ENCODE data around the gene ZNF541. TPM values are rescaled to one million over a fixed set of nuclear protein-coding genes. Genes with fewer than 3 reads are reported as not detected.

Gene ZNF541
- total RNA-seq, 1 experiment from 2014 or later, result 0.15 TPM

DNA sequence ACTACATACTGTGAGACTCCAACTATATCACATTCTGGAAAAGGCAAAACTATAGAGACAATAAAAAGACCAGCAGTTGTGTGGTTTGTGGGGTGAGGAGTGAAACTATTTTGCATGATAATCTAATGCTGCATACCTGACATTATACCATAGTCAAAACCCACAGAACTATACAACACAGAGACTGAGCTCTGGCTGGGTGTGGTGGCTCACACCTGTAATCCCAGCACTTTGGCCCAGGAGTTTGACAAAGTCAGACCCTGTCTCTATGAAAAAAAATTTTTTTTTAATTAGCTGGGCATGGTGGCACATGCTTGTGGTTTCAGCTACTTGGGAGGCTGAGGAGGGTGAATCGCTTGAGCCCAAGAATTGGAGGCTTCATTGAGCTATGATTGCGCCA is 11.9 kb downstream of the ZNF541 start:
- BruUV-seq (replicated peaks), result no TSS peak
- H3K27me3 ChIP-seq (ENCODE audit: control insufficient read depth, insufficient read depth, low read length), result no peaks in the 10 kb centered on the region
- no peak for DNase-seq (ENCODE audit: low read depth, low spot score)
- H3K9me3 ChIP-seq (ENCODE audit: control insufficient read depth, insufficient read depth, low read depth, low read length), result no peaks in the 10 kb centered on the region
- ChIA-PET POLR2A (interaction anchor here (0.7 kb wide), 1 partner anchor 10 kb away, joined by 3 read pairs; no protein-coding TSS in a partner anchor), CTCF (no interaction called here)
- TF ChIP-seq SIN3A (IDR thresholded peaks at IDR 0.05; ENCODE audit: borderline replicate concordance, insufficient read depth, low read depth, low read length), result no peak
- in situ Hi-C loops (cut with HindIII; ENCODE audit: low pct_unique_long_range_greater_than_20kb, low sequenced_read_pairs), result no loop called here
- H3K4me1 ChIP-seq (ENCODE audit: control insufficient read depth, insufficient read depth, low read length), result no peaks in the 10 kb centered on the region
- no peak for ATAC-seq
- H3K4me3 ChIP-seq (ENCODE audit: low read depth in 2 of 2, low read length in 2 of 2), result no peak overlapping the region
- intact Hi-C loops (cut with micrococcal nuclease; ENCODE audit: unreplicated experiment), result no loop called here
- no peaks in the 10 kb centered on the region for H3K36me3 ChIP-seq (ENCODE audit: control insufficient read depth, insufficient read depth, low read length)
- no peak overlapping the region for H3K27ac ChIP-seq (ENCODE audit: low read length)

DNA sequence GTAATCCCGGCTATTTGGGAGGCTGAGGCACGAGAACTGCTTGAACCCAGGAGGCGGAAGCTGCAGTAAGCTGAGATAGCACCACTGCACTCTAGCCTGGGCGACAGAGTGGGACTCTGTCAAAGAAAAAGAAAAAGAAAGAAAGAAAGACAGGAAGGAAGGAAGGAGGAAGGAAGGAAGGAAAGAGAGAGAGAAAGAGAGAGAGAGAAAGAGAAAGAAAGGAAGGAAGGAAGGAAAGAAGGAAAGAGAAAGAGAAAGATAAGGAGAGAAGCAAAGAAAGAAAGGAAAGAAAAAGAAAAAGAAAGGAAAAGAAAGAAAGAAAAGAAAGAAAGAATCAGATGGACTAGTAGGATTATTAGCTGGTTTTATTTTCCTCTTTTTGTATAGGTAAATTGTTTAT is 22.8 kb downstream of the ZNF541 start:
- POLR2A ChIA-PET, result no interaction called here
- no peaks in the 10 kb centered on the region for H3K27me3 ChIP-seq (ENCODE audit: control insufficient read depth, insufficient read depth, low read length)
- H3K4me3 ChIP-seq (ENCODE audit: low read depth in 2 of 2, low read length in 2 of 2), result no peak overlapping the region
- BruUV-seq (replicated peaks), result no TSS peak
- DNase-seq (ENCODE audit: low read depth, low spot score) (no peak), ATAC-seq (no peak)
- TF ChIP-seq, protein P1, sequence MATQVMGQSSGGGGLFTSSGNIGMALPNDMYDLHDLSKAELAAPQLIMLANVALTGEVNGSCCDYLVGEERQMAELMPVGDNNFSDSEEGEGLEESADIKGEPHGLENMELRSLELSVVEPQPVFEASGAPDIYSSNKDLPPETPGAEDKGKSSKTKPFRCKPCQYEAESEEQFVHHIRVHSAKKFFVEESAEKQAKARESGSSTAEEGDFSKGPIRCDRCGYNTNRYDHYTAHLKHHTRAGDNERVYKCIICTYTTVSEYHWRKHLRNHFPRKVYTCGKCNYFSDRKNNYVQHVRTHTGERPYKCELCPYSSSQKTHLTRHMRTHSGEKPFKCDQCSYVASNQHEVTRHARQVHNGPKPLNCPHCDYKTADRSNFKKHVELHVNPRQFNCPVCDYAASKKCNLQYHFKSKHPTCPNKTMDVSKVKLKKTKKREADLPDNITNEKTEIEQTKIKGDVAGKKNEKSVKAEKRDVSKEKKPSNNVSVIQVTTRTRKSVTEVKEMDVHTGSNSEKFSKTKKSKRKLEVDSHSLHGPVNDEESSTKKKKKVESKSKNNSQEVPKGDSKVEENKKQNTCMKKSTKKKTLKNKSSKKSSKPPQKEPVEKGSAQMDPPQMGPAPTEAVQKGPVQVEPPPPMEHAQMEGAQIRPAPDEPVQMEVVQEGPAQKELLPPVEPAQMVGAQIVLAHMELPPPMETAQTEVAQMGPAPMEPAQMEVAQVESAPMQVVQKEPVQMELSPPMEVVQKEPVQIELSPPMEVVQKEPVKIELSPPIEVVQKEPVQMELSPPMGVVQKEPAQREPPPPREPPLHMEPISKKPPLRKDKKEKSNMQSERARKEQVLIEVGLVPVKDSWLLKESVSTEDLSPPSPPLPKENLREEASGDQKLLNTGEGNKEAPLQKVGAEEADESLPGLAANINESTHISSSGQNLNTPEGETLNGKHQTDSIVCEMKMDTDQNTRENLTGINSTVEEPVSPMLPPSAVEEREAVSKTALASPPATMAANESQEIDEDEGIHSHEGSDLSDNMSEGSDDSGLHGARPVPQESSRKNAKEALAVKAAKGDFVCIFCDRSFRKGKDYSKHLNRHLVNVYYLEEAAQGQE (IDR thresholded peaks at IDR 0.05; ENCODE audit: insufficient read depth in 1 of 2, low read depth in 2 of 2, low read length in 1 of 2), result no peak
- no peak for TF ChIP-seq SIN3A (IDR thresholded peaks at IDR 0.05; ENCODE audit: borderline replicate concordance, insufficient read depth, low read depth, low read length)
- TF ChIP-seq, protein P2, sequence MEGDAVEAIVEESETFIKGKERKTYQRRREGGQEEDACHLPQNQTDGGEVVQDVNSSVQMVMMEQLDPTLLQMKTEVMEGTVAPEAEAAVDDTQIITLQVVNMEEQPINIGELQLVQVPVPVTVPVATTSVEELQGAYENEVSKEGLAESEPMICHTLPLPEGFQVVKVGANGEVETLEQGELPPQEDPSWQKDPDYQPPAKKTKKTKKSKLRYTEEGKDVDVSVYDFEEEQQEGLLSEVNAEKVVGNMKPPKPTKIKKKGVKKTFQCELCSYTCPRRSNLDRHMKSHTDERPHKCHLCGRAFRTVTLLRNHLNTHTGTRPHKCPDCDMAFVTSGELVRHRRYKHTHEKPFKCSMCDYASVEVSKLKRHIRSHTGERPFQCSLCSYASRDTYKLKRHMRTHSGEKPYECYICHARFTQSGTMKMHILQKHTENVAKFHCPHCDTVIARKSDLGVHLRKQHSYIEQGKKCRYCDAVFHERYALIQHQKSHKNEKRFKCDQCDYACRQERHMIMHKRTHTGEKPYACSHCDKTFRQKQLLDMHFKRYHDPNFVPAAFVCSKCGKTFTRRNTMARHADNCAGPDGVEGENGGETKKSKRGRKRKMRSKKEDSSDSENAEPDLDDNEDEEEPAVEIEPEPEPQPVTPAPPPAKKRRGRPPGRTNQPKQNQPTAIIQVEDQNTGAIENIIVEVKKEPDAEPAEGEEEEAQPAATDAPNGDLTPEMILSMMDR (IDR thresholded peaks at IDR 0.05), result no peak
- no peak for TF ChIP-seq TCF7L2 (IDR thresholded peaks at IDR 0.05; ENCODE audit: low read depth, low read length)
- no peak for TF ChIP-seq POLR2AphosphoS5 (IDR thresholded peaks at IDR 0.05; ENCODE audit: low read depth, low read length)
- H3K9me3 ChIP-seq (ENCODE audit: control insufficient read depth, insufficient read depth, low read depth, low read length), result no peaks in the 10 kb centered on the region
- H3K4me1 ChIP-seq (ENCODE audit: control insufficient read depth, insufficient read depth, low read length), result no peaks in the 10 kb centered on the region
- in situ Hi-C loops (cut with HindIII; ENCODE audit: low pct_unique_long_range_greater_than_20kb, low sequenced_read_pairs) (no loop called here), intact Hi-C loops (cut with micrococcal nuclease; ENCODE audit: unreplicated experiment) (no loop called here)
- H3K36me3 ChIP-seq (ENCODE audit: control insufficient read depth, insufficient read depth, low read length), result no peaks in the 10 kb centered on the region
- no peak overlapping the region for H3K27ac ChIP-seq (ENCODE audit: low read length)
- CTCF ChIA-PET, result no interaction called here

DNA sequence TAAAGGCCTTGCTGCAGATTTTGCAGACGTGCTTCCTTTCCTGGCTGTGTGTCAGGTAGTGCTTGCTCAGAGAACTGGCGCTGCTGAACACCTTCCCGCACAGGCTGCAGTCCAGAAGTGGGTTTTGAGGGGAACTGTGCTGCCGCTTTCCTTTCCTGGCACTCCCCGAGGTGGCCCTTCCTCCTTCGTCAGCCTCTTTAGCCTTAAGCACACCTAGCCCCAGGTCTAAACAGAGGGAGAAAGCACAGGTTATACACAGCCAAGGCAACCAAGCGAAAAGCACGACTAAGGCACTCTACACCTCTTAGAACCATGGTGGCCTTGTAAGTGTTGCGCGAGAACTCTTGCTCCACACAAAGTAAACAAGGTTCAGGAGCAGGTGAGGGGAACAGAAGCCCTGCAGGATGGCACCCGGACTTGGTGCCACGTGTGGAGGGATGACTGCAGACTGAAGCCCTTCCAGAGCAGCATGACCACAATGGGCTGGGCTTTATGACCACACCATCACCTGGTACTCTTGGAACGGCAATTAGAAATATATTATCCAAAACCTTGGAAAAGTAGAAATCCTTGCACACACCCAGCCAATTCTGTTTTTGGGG is 23.6 kb downstream of the ZNF541 start:
- ATAC-seq (no peak), DNase-seq (ENCODE audit: low read depth, low spot score) (no peak)
- BruUV-seq (replicated peaks), result no TSS peak
- ChIA-PET POLR2A (no interaction called here), CTCF (no interaction called here)
- intact Hi-C loops (cut with micrococcal nuclease; ENCODE audit: unreplicated experiment), result no loop called here
- Histone ChIP-seq H3K27me3 (ENCODE audit: control insufficient read depth, insufficient read depth, low read length) (no peaks in the 10 kb centered on the region), H3K4me3 (ENCODE audit: low read depth in 2 of 2, low read length in 2 of 2) (no peak overlapping the region), H3K36me3 (ENCODE audit: control insufficient read depth, insufficient read depth, low read length) (no peaks in the 10 kb centered on the region), H3K27ac (ENCODE audit: low read length) (no peak overlapping the region), H3K9me3 (ENCODE audit: control insufficient read depth, insufficient read depth, low read depth, low read length) (no peaks in the 10 kb centered on the region), H3K4me1 (ENCODE audit: control insufficient read depth, insufficient read depth, low read length) (no peaks in the 10 kb centered on the region)
- in situ Hi-C loops (cut with HindIII; ENCODE audit: low pct_unique_long_range_greater_than_20kb, low sequenced_read_pairs), result no loop called here
- TF ChIP-seq SIN3A (IDR thresholded peaks at IDR 0.05; ENCODE audit: borderline replicate concordance, insufficient read depth, low read depth, low read length), result no peak
- no peak for TF ChIP-seq TCF7L2 (IDR thresholded peaks at IDR 0.05; ENCODE audit: low read depth, low read length)
- no peak for TF ChIP-seq POLR2AphosphoS5 (IDR thresholded peaks at IDR 0.05; ENCODE audit: low read depth, low read length)
- TF ChIP-seq, protein P2 (IDR thresholded peaks at IDR 0.05), result no peak
- TF ChIP-seq, protein P1 (IDR thresholded peaks at IDR 0.05; ENCODE audit: insufficient read depth in 1 of 2, low read depth in 2 of 2, low read length in 1 of 2), result no peak

All from Panc1 (cell line).